K562 (cell line): ENCODE measurements around the gene RALGAPA2.

Source experiments
- BHLHE40 ChIP-seq: IDR thresholded peaks from 2 replicates; pipeline ENCODE4 v1.6.1; 2011; ENCODE audit warnings: low read length, improper control_type of control experiment
- BRF2 ChIP-seq: IDR thresholded peaks from 3 replicates; pipeline ENCODE4 v1.6.1; 2011; ENCODE audit warnings: borderline replicate concordance, mild to moderate bottlenecking; ENCODE audit not compliant: insufficient read length, insufficient read depth
- CEBPB ChIP-seq: fragments of 450-650 bp; IDR thresholded peaks from 2 replicates; pipeline ENCODE4 v1.6.1; 2016; ENCODE audit warnings: missing genetic modification characterization, missing compliant biosample characterization
- FOXK2 ChIP-seq, 2 experiments: fragments of 450-650 bp; IDR thresholded peaks in 1 of 2; conservative IDR thresholded peaks in 1 of 2; 2 replicates each; pipeline ENCODE4 v1.6.1; 2016; ENCODE audit warnings: low read depth in 2 of 2, mild to moderate bottlenecking in 1 of 2
- POLR2A ChIP-seq: fragments of 450-650 bp; conservative IDR thresholded peaks from 2 replicates; pipeline ENCODE4 v1.6.1; 2016
- ZNF24 ChIP-seq: fragments of 450-650 bp; IDR thresholded peaks from 2 replicates; pipeline ENCODE4 v1.6.1; 2016
- ZNF512 ChIP-seq: IDR thresholded peaks from 2 replicates; pipeline ENCODE4 v1.6.1; 2016; ENCODE audit warnings: missing genetic modification characterization, missing compliant biosample characterization

- TF ChIP-seq CEBPB (tag) = no peak
- no peak for TF ChIP-seq BRF2
- TF ChIP-seq POLR2A = no peak
- no peak for TF ChIP-seq FOXK2 (conservative IDR thresholded peaks at IDR 0.05 in 1 of 2, IDR thresholded peaks at IDR 0.05 in 1 of 2; ENCODE audit: low read depth in 2 of 2)
- no peak for TF ChIP-seq BHLHE40
- TF ChIP-seq ZNF512 (tag) = no peak
- no peak for TF ChIP-seq ZNF24
Observed at GRCh38 chr20:20630551-20630950, 81.9 kb downstream of the RALGAPA2 start.
